Testis (tissue), 3 donors: ENCODE data around the gene CNDP1. TPM values are rescaled to one million over a fixed set of nuclear protein-coding genes. Genes with fewer than 3 reads are reported as not detected.

ENCODE experiments used
- DNase-seq: peaks from one replicate; pipeline ENCODE4 v3.0.0-alpha.2; 2019
- H3K27ac ChIP-seq, 2 donors: fragments of 200-600 bp; sonication (generic); one replicate each; pipeline ENCODE4 v1.5.1; 2019
- H3K27me3 ChIP-seq: fragments of 200-600 bp; sonication (generic); one replicate; pipeline ENCODE4 v1.5.1; 2019
- H3K36me3 ChIP-seq: fragments of 200-600 bp; sonication (generic); one replicate; pipeline ENCODE4 v1.5.1; 2017; ENCODE audit warnings: low read depth; ENCODE audit errors: missing control alignments
- H3K4me1 ChIP-seq: fragments of 200-600 bp; sonication (generic); one replicate; pipeline ENCODE4 v1.5.1; 2019
- H3K4me3 ChIP-seq, 2 donors: fragments of 200-600 bp; sonication (generic); one replicate each; pipeline ENCODE4 v1.5.1; 2017 to 2019
- H3K9me3 ChIP-seq: fragments of 200-600 bp; sonication (generic); one replicate; pipeline ENCODE4 v1.5.1; 2017
- CTCF ChIP-seq, 3 experiments: fragments of 450-650 bp in 2 of 3; fragments of 200-600 bp in 1 of 3; sonication (generic) in 1 of 3; IDR thresholded peaks; one replicate each; pipeline ENCODE4 v1.5.1; 2016 to 2019; ENCODE audit warnings: antibody characterized with exemption in 3 of 3, mild to moderate bottlenecking in 2 of 3, moderate library complexity in 1 of 3
- POLR2A ChIP-seq: fragments of 450-650 bp; IDR thresholded peaks from one replicate; pipeline ENCODE4 v1.6.1; 2017; ENCODE audit warnings: antibody characterized with exemption, mild to moderate bottlenecking, moderate library complexity
- WGBS, 2 donors: methylation state at CpG; one replicate each; pipeline ENCODE4 v1.1.5; 2018; 5-methylcytosine and 5-hydroxymethylcytosine counted together
- intact Hi-C: fragments of 100-400 bp; cut with DNase I; formaldehyde crosslinking; loops from one replicate; pipeline ENCODE4 v1.15.1; 2023; ENCODE audit warnings: low total_unique reads
- polyA plus RNA-seq: library from polyadenylated mRNA; stranded (reverse); fragments of 350-450 nt; fragmentation: Illumina TruSeq; extraction: RNeasy Lipid Tissue Mini Kit (QIAGEN cat#74804); gene quantifications from one replicate; pipeline ENCODE4 v1.2.3, GENCODE V29; 2014; ENCODE audit warnings: low read depth, low replicate concordance; ENCODE audit not compliant: insufficient read depth
- total RNA-seq, 2 donors: library from RNA; depleted of rRNA; stranded (reverse); fragments of >200 nt; gene quantifications; one replicate each; pipeline ENCODE4 v1.2.3, GENCODE V29; 2016

The CNDP1 gene
- total and polyA plus RNA-seq, 3 donors from 2014 or later: 0.31 to 1.3 (median 0.40) TPM

- DNase-seq: no peak
- Histone ChIP-seq H3K27ac (no peak overlapping the region), H3K4me3 (no peak overlapping the region), H3K9me3 (no peaks in the 10 kb centered on the region), H3K27me3 (no peaks in the 10 kb centered on the region), H3K36me3 (no peaks in the 10 kb centered on the region), H3K4me1 (no peaks in the 10 kb centered on the region)
- 75 to 83% methylated on average over 8 of the region's 8 CpGs for WGBS, 2 donors
- intact Hi-C loops: no loop called here
- TF ChIP-seq CTCF (IDR thresholded peaks at IDR 0.05) (no peak), POLR2A (no peak)
Measured at GRCh38 chr18:74624466-74624865, 90.2 kb downstream of the CNDP1 start.

GRCh38 chr18:74625157-74625556 lies 90.9 kb downstream of the CNDP1 start:
- TF ChIP-seq POLR2A: no peak
- no peak for TF ChIP-seq CTCF (IDR thresholded peaks at IDR 0.05)
- 82 to 84% methylated on average over 5 of the region's 5 CpGs for WGBS, 2 donors
- Histone ChIP-seq H3K27me3 (no peaks in the 10 kb centered on the region), H3K9me3 (no peaks in the 10 kb centered on the region), H3K4me1 (no peaks in the 10 kb centered on the region), H3K36me3 (no peaks in the 10 kb centered on the region), H3K4me3 (no peak overlapping the region), H3K27ac (no peak overlapping the region)
- intact Hi-C loops: no loop called here
- no peak for DNase-seq

GRCh38 chr18:74626049-74626874 lies 92.0 kb downstream of the CNDP1 start:
- no peak for DNase-seq
- WGBS, 2 donors: 87 to 90% methylated on average over 9 of the region's 9 CpGs
- TF ChIP-seq POLR2A (no peak), CTCF (IDR thresholded peaks at IDR 0.05) (no peak)
- intact Hi-C loops: no loop called here
- H3K4me3 ChIP-seq: no peak overlapping the region
- H3K27me3 ChIP-seq: no peaks in the 10 kb centered on the region
- H3K27ac ChIP-seq: no peak overlapping the region
- no peaks in the 10 kb centered on the region for H3K4me1 ChIP-seq
- no peaks in the 10 kb centered on the region for H3K36me3 ChIP-seq
- no peaks in the 10 kb centered on the region for H3K9me3 ChIP-seq

DNA sequence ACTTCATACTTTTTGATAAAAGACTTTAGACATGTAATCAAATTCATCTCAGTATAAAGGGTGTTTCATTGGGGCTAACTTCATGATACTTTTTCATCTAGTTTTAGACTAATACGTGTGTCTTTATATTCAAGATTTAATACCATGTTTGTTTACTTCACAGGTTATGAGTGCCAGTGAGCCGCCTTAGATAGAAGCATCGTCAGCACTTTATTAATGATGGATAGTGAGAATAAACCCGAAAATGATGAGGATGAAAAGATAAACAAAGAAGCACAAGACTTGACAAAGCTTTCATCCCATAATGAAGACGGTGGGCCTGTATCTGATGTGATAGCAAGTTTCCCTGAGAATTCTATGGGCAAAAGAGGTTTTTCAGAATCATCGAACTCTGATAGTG lies 96.5 kb downstream of the CNDP1 start:
- Histone ChIP-seq H3K9me3 (no peaks in the 10 kb centered on the region), H3K4me1 (no peaks in the 10 kb centered on the region), H3K27me3 (no peaks in the 10 kb centered on the region), H3K27ac (no peak overlapping the region), H3K4me3 (no peak overlapping the region), H3K36me3 (no peaks in the 10 kb centered on the region)
- DNase-seq: no peak
- TF ChIP-seq POLR2A (no peak), CTCF (IDR thresholded peaks at IDR 0.05) (no peak)
- intact Hi-C loops: no loop called here
- 85 to 93% methylated on average over 6 of the region's 6 CpGs for WGBS, 2 donors

GRCh38 chr18:74631212-74631611 lies 96.9 kb downstream of the CNDP1 start:
- intact Hi-C loops: no loop called here
- Histone ChIP-seq H3K27me3 (no peaks in the 10 kb centered on the region), H3K9me3 (no peaks in the 10 kb centered on the region), H3K4me3 (no peak overlapping the region), H3K4me1 (no peaks in the 10 kb centered on the region), H3K36me3 (no peaks in the 10 kb centered on the region), H3K27ac (no peak overlapping the region)
- DNase-seq: no peak
- no peak for TF ChIP-seq CTCF (IDR thresholded peaks at IDR 0.05)
- TF ChIP-seq POLR2A: no peak
- 81 to 82% methylated on average over 2 of the region's 2 CpGs for WGBS, 2 donors
